HG02588 (cell line): ENCODE measurements around the gene FRMPD4.

Experiments
- ATAC-seq: cut with Tn5 transposase; IDR thresholded peaks from one replicate; pipeline ENCODE4 v1.9.1; 2021; ENCODE audit warnings: mild to moderate bottlenecking, moderate library complexity; ENCODE audit not compliant: unreplicated experiment

FRMPD4 gene

DNA sequence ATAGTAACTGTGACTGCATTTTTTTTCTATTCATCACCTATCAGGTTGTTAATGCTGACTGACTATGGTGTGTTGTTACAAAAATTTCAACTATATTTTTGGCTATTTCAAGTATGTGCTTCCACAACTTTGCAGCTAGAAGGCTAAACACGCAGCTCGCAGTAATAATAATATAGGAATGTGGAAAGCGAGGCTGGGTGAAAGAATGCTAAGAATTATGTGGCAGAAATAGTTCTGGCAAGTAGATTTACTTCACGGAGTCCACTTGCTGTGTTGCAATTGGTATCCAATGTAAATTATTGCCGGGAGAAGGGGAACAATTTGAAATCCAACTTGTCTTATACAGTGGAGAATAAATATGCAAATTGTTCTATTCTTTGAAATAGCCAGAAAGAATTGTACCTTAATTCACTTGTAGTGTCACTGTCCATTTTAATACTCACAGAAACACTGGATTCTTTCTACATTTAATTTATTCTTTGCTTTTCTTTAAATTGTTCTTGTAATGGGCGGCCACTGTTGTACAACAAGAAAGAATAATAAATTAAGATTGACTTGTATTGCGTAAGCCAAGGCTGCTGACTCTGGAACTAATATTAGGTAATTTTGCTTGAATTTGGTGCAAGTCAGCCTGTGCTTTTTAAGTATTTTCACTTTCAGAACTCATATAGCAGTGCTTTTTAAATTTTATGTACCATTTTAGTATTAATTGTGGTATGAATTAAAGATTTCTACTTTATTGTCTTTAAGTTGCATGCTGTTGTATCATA, 154.9 kb downstream of the FRMPD4 start:
- no peak for ATAC-seq

DNA sequence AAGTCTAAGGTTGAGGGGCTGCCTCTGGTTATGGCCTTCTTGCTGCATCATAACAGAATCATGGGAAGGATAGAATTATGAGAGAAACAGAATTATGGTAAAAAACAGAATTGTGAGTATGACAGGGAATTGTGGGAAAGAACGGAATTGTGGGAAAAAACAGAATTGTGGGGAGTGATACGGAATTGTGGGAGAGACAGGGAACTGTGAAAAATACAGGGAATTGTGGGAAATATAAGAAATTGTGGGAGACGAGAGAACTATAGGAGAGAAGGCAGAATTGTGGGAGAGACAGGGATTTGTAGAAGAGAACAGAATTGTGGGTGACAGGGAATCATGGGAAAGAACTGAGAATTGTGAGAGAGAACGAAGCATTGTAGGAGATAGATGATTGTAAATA, 159.1 kb downstream of the FRMPD4 start:
- no peak for ATAC-seq

DNA sequence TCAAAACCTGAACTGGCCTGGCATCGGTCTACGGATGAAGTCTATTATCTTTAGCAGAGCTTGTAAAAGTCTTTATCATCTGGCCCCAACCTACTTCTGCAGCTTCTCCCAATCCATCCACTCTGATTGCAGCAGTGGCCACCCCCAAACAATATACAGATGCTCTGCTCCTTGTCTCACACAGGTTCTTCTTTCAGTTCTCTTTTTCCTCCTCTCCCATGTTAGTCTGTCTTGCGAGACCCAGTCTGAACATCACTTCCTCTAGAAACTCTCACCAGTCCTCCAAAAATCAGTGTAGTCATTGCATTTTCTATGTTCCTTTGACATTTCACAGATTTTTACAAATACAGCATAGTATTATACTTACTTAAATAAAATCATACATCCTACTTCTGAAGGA, 163.0 kb downstream of the FRMPD4 start:
- no peak for ATAC-seq

DNA sequence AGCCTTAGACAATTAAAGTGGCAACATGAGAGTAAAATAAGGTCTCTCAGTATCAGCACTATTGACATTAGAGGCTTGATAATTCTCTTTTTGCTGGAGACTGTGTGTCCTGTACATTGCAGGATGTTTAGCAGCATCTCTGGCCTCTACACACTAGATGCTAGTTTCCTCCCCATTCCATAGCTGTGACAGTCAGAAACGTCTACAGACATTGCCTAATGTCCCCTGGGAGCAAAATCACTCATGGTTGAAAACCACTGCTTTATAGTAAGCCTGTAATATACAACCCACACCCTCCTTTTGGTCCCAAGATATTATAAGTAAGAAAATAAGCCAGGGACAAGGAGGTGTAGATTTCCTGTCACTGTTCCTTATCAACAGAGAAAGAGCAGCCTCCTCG, 166.0 kb downstream of the FRMPD4 start:
- ATAC-seq, result no peak

DNA sequence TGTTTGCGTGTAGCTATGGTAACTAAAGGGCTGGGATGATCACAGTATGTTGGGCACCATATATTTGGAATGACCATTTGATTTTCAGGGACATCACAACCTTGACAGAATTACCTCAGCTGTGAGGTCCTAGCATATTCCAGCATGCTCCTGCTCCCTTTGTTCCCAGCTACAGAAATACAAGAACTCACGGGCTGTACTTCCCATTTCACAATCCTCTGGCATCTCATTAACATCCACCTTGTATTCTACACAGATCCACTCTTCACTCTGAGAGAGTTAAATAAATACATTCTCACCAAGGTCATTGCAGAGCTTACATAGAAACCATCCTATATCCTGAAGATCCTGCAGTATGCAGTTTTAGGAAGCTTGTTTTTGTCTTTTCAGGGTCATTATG, 169.7 kb downstream of the FRMPD4 start:
- no peak for ATAC-seq

DNA sequence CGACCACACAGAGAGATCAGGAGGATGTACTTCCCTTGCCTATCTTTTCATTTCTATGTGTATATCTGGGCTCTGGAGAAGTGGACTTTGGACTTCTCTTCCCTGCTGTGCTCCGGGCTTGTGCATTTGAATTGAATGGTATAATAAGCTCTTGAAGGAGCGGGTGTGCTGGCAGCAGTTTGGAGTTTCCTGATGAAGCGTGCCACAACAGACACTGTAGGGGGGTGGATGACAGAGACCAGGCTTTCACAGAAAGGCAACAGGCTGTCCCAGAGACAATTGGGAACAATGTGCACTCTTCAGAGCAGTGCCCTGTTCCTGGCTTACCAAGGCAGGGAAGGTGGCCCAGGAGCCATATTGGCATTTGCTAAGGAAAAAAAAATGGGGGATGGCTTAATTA, 170.1 kb downstream of the FRMPD4 start:
- ATAC-seq, result no peak

DNA sequence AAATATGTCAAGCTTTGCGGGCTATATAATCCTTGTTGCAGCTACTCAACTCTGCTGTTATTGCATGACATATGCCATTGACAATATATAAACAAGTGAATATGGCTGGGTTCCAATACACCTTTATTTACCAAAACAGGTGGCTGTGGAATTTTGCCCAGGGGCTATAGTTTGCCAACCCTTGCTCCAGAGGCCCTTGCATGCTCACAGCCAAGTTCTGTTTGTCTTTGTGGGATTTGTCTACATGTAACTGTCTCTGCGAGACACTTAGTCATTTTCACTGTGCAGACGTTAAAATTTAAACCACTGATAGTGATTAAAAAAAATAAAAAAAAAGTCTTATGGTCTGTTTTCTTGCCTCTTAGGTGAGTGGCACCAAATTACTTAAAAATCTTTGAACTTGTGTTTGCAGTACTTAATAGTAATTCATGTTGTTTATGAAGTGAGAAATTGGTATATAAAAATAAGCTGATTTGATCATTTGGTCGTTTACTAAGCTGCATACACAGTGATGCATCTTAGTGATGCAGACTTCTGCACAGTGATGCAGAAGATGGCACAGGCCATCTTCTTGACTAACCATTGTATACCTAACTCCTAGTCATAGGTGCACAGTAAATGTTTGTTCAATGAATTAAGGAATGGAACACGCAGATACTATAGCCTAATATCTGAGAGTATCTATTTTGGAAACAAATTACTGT, 170.9 kb downstream of the FRMPD4 start:
- no peak for ATAC-seq

DNA sequence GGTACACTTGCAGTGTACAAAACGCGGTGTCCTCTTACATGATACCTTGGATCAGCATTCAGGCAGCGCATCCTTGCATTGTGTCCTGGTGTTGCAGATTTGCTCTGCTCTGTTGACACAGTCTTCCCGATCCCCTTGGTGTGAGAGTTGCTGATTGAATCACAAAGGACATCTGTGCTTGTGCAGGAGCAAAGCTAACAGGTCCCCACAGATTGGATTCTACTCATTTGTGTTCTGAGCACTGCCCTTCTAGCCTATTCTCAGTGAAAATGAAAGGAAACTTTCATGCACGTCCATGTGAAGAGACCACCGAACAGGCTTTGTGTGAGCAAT, 171.4 kb downstream of the FRMPD4 start:
- ATAC-seq, result no peak

DNA sequence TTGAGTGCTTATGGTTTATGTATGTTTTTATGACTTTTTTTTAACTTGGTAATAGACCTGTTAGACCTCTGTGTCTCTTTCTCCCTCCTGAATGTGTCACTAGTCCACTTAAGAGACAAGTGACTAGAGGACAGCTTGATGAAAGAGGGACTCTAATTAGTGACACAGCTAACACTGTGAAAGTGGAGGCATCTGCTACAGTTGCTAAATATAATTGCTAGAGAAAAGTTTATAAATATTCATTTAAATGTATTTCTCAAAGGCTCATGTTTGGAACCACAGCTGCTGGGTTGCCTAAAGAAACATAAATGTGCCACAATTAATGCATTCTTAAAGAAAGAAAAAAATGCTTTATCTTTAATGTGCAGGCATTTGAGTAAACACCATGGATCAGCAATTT, 176.4 kb downstream of the FRMPD4 start:
- no peak for ATAC-seq

DNA sequence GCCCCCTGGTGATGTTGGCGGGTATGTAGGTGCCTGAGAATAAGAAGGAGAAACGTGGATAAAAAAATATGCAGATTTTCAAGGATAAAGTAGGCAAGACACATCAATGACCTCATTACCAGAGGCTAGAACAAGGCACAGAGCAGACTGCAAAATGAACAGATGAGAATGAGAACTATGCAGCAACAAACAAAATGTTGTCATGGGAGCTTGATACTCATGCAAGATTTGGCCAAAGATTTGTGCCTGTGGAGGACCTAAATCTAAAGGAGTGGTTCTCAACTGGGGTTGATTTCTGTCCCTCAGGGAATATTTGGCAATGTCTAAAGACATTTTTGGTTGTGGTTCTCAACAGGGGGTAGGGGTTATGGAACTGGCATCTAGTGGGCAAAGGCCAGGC, 177.3 kb downstream of the FRMPD4 start:
- no peak for ATAC-seq

DNA sequence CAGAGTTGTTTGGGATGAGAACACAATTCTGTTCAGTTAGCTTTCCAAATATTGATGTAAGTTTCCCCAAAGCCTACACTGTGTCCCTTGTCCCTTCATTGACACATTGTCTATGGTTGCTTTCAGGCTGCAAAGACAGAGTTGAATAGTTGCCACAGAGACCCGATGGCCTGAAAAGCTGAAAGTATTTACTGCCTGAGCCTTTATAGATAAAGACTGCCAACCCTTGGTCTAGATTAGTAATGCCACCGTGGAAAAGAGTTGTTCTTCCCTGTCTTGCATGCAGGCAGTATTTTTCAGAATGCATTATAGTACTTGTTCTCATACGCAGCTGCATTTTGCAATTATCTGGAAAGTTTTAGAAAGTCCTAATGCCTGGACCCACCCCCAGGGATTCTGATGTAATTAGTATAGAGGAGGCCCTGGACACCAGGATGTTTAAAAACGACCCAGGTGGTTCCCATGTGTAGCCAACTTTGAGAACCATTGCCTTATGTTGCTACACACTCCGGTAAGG, 180.8 kb downstream of the FRMPD4 start:
- no peak for ATAC-seq

DNA sequence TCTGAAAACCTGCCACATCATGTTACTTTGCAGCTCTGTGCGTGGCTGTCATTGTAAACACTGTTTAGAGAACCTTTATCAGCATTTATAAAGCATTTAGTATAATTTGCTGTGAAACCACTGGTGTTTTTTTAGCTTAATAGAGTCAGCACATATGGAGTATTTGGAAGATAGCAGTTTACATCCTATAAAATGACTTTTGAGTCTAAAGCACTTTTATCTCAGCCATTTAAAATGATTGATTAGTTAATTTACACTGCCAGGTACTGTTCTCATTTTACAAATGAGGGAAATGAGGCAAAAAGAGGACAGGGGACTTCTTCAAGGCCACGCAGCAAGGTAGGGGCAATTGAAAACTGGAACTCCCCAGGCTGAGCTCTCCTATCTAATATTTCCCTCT, 181.7 kb downstream of the FRMPD4 start:
- no peak for ATAC-seq

DNA sequence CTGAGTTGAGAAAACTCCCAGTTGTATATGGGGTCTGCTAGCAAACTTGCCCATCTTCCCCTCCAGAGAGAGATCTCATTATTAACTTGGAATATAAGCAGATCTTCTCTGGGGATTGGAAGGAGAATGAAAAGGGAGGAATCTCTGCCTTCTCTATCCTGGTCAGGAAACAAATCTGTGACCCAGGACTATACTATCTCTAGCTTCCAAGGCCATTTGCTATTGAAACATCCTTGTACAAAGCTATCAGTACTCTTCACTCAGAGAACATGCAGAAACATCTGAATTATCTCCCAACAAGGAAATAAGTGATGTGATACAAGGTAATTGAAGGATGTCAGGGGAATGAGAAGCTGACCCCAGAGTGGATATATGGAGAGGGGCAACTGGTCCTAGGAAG, 183.8 kb downstream of the FRMPD4 start:
- ATAC-seq, result no peak

DNA sequence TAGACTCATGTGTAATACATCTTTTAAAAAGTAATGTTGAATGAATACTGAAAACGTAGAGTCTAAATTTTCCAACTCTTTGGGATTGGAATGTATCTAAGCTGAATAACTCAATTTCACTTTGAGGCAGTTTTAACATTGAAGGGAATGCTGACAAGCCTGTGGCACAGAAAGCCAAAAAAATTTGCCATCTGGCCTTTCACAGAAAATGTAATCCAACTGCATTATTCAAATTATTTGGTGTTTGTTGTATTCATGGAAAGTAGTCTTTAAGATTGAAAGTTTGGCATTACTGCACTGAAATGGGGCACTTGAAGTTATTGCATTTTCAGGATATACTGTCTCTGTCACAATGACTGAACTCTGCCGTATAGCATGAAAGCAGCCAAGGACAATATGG, 186.9 kb downstream of the FRMPD4 start:
- ATAC-seq, result no peak

DNA sequence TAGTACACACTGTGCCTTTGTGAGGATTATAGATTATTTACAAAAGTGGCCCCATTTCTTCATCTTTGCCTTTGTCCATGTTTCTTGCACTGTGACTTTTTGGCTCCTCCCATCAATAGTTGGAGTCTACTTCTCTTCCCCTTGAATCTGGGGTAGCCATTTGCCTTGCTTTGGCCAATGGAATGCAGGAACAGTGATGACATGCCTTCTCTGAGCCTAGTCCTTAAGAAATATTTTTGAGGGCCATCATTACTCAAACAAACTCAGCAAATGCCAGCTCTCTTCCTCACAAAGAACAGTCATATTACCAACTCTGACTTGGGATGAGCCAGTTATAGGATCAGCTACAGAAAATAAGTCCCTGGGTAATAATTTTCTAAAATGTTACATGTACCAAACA, 189.6 kb downstream of the FRMPD4 start:
- ATAC-seq, result no peak

DNA sequence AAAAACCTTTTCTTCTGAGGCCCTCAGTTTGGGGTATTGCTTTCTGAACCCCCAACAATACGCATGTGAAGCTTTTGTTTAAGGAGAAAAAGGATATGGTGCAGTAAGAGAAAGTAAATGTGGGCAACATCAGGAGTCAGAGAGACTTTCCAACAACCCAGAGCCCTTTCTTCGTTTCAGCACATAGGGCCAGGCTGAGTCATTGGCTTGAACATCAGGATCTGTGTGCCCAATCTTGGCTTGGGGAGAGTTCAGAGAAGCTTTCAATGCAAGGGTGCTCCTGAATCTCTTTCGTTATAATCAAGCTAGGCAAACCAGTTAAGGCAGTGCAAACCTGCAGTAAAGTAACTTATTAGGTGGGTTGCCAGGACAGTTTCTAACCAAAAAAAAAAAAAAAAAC, 191.2 kb downstream of the FRMPD4 start:
- ATAC-seq, result no peak

DNA sequence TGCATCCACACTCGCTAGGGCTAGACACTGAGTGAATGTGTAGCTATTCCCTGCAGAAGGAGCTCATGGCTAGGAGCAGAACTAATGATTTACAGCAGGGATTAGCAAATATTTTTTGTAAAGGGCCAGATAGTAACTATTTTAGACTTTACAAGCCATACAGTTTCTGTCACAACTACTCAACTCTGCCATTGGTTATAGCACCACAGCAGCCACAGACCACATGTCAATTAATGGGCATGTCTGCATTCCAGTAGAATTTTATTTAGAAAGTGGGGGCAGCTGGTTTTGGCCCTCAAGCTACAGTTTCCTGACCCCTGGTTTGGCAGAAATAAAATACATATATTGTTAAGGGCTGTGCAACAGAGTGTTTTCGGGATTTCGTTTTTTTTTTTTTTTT, 192.6 kb downstream of the FRMPD4 start:
- ATAC-seq, result no peak

DNA sequence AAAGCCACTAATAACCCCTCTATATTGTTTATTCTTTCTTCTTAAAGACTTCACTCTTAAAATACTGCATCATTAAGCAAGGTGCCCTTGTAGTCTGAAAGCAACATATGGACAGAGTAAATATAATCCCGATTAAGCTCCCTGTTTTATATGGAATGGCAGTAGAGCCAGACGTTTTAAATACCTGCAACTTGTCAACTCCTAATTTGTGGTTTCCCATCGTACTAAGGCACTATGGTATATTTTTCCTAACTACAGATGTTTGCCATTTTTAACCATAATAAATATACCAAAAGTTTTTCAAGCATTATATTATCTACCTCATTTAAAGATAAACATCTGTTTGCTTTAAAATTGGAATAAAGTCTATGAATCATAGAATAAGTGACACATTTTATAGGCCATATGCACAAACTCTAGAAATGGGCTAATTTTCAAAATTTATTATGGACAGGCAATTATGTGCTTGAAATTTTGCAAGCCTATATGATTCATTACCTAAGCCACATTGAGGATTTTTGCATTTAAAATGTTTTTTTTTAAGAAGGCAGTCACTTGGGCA, 194.6 kb downstream of the FRMPD4 start:
- ATAC-seq, result no peak

DNA sequence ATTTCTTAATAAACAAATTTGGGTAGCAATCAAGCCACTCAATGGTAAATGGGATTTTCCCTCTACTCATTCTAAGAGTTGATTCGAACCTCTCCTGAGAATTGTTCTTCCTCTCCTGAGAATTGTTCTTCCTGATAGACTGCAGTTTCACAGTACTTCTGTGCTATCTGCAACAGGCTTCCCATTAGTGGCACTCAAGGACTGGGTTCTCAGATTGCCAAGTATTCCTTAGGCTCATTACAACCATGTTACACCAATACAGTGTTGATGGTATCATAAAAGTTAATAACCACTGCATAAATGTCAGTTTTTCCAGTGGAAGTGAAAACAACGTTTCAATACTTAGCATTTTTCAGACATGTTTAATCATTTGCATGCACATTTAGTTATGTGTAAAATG, 201.6 kb downstream of the FRMPD4 start:
- no peak for ATAC-seq

DNA sequence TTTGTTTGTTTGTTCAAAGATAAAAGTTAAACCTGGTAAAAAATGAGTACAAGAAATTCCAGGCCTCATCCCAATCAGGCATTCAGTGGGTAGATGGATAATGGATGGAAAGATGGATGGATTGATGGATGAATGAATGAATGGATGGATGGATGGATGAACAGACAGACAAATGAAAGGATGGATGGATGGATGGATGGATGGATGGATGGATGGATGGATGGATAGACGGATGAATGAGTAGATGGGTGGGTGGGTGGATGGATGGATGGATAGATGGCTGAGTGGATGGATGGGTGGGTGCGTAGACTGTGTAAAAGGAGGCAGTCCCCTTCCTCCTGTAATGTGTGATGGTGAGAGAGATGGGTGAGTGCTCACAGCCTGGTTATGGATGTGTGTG, 206.7 kb downstream of the FRMPD4 start:
- ATAC-seq, result no peak

DNA sequence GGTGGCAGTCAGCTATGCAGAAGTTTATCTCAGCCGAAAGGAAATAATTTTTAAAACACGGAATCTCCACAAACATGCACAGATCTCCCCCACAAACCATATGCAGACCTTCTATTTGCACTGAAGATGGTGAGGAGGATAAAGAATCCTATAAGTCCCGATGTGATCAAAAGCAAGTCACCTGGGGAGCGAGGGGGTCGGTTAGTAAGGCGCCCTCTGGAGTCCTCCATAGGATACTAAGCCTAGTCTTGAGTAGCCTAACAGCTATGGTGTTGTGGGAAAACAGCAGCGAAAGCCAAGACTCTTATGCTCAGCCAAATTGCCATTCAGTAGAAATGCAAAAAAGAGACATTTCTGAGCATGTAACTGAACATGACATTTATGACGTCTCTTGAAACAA, 210.9 kb downstream of the FRMPD4 start:
- no peak for ATAC-seq

DNA sequence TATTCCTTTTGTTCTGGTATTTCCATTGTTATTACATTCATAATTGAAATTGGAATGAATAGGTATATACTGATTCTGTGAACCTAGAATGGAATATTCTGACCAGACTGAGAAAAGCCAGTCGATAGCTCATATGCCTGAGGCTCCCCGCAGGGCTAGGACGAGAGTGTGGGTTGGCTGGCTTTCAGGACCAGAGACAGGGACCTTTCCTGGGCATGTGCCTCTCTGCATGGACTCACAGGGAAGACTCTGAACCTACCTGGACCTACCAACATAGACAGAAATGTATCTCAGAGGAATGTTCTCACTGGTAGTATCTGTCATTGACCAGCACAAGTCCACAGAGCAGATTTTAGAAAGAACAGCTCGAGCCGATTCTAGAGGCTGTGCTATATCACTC, 214.6 kb downstream of the FRMPD4 start:
- ATAC-seq, result no peak
